SK-N-SH treated with all-trans-retinoic acid at 6 μM for 48 hours (cell line): ENCODE data around the gene ANK2.

Experiments used
- BACH2 ChIP-seq: fragments of 250-450 bp; sonication (Bioruptor Pico); IDR thresholded peaks from 2 replicates; pipeline ENCODE4 v1.9.0; 2021; ENCODE audit warnings: mild to moderate bottlenecking, borderline replicate concordance
- OSR1 ChIP-seq: fragments of 250-450 bp; sonication (Bioruptor Pico); IDR thresholded peaks from 2 replicates; pipeline ENCODE4 v1.8.0; 2022; ENCODE audit warnings: moderate library complexity, mild to moderate bottlenecking, inconsistent platforms
- SNAI2 ChIP-seq: fragments of 250-450 bp; sonication (Bioruptor Pico); IDR thresholded peaks from 2 replicates; pipeline ENCODE4 v1.5.0; 2020; ENCODE audit warnings: mild to moderate bottlenecking, moderate library complexity
- TOX ChIP-seq: fragments of 250-450 bp; sonication (Bioruptor Pico); IDR thresholded peaks from 2 replicates; pipeline ENCODE4 v1.8.0; 2021; ENCODE audit warnings: mild to moderate bottlenecking, moderate library complexity, borderline replicate concordance
- ZFP30 ChIP-seq: fragments of 450-650 bp; formaldehyde crosslinking; IDR thresholded peaks from 2 replicates; pipeline ENCODE4 v1.5.0; 2022; ENCODE audit warnings: mild to moderate bottlenecking, moderate library complexity

DNA sequence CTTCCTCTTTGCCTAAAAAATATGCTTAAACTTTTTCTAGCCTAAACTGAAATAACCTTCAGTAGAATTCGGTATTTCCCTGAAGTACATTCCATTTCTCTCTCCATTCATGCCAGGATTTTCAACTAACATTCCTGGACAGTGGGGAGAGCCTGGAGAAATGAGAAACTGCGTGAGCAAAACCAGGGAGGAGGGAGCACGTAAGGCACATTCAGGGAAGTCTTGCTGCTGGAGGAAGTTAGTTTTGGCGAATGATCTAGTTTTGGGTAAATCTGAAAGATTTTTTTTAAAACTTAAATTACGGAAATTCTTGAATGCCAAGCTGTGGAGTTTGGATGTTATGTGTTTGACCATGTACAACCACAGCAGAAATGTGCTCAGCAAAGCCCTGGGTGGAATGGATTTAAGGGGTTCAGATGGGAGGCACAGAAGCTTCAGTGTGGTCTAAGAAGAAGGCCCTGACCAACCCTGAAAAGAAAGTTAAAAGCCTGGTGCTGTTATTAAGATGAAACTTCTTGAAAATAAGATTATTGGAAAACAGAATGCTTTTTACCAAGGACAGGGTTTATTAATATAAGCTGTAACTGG lies 347.8 kb downstream of the ANK2 start:
- TF ChIP-seq ZFP30 (CRISPR knock-in tag) (no peak), OSR1 (CRISPR knock-in tag) (no peak), TOX (CRISPR knock-in tag) (no peak), BACH2 (CRISPR knock-in tag) (no peak), SNAI2 (no peak)
